Measurements from ENCODE around the gene SEMA3E.

- TF ChIP-seq CTCF (IDR thresholded peaks at IDR 0.05), result no peak
- no peak for TF ChIP-seq EP300 (IDR thresholded peaks at IDR 0.05)
- no peak for TF ChIP-seq POLR2A (IDR thresholded peaks at IDR 0.05)
Observed at GRCh38 chr7:83446102-83446669, 202.8 kb downstream of the SEMA3E start.
